Astrocyte (in vitro differentiated cells and primary cell): ENCODE results near the gene KIAA0513. TPM values are rescaled to one million over a fixed set of nuclear protein-coding genes. Genes with fewer than 3 reads are reported as not detected.
A peak's percentile ranks its signal among the peaks of the same experiment; 100 is the strongest.

Experiments used
- DNase-seq: peaks from one replicate; pipeline ENCODE4 v3.0.0-alpha.2; 2010; ENCODE audit warnings: low read depth
- FAIRE-seq: peaks from 2 replicates; lab custom pipeline; 2011; peaks lifted over from hg19 to GRCh38; lab: Jason Lieb, UNC
- H2AFZ ChIP-seq: 2 replicates; pipeline ENCODE4 v1.6.0; 2012; ENCODE audit warnings: low read depth, low read length, inconsistent platforms
- H3K27ac ChIP-seq: 2 replicates; pipeline ENCODE4 v1.5.1; 2011; ENCODE audit warnings: low read depth, low read length, inconsistent platforms
- H3K27me3 ChIP-seq: 2 replicates; pipeline ENCODE4 v1.6.0; 2011; ENCODE audit warnings: low read length, inconsistent platforms; ENCODE audit not compliant: insufficient read depth
- H3K36me3 ChIP-seq: 2 replicates; pipeline ENCODE4 v1.5.1; 2011; ENCODE audit warnings: low read length, inconsistent platforms; ENCODE audit not compliant: insufficient read depth
- H3K4me1 ChIP-seq: 2 replicates; pipeline ENCODE4 v1.5.1; 2011; ENCODE audit warnings: low read length, inconsistent platforms; ENCODE audit not compliant: insufficient read depth
- H3K4me2 ChIP-seq: 2 replicates; pipeline ENCODE4 v1.6.0; 2012; ENCODE audit warnings: low read length, inconsistent platforms
- H3K4me3 ChIP-seq: 2 replicates; pipeline ENCODE4 v1.5.1; 2011; ENCODE audit warnings: low read depth, mild to moderate bottlenecking, low read length, inconsistent platforms; ENCODE audit not compliant: insufficient read depth
- H3K79me2 ChIP-seq: 2 replicates; pipeline ENCODE4 v1.6.0; 2012; ENCODE audit warnings: mild to moderate bottlenecking, low read length, inconsistent platforms; ENCODE audit not compliant: insufficient read depth
- H3K9ac ChIP-seq: 2 replicates; pipeline ENCODE4 v1.6.0; 2012; ENCODE audit warnings: mild to moderate bottlenecking, low read length, inconsistent platforms
- H3K9me3 ChIP-seq: 2 replicates; pipeline ENCODE4 v1.5.1; 2012; ENCODE audit warnings: low read depth, mild to moderate bottlenecking, low read length, inconsistent platforms; ENCODE audit not compliant: insufficient read depth
- H4K20me1 ChIP-seq: 2 replicates; pipeline ENCODE4 v1.6.0; 2012; ENCODE audit warnings: low read length, inconsistent platforms; ENCODE audit not compliant: insufficient read depth
- H3K27ac Mint-ChIP-seq: one replicate; pipeline ENCODE4 v1.8.0; 2021; ENCODE audit warnings: mild to moderate bottlenecking, mixed read lengths; ENCODE audit not compliant: unreplicated experiment
- H3K27me3 Mint-ChIP-seq: one replicate; pipeline ENCODE4 v1.8.0; 2021; ENCODE audit warnings: low read depth, mixed read lengths; ENCODE audit not compliant: unreplicated experiment
- H3K36me3 Mint-ChIP-seq: one replicate; pipeline ENCODE4 v1.8.0; 2021; ENCODE audit warnings: low read depth, mixed read lengths; ENCODE audit not compliant: unreplicated experiment
- H3K4me1 Mint-ChIP-seq: one replicate; pipeline ENCODE4 v1.8.0; 2021; ENCODE audit warnings: low read depth, mixed read lengths; ENCODE audit not compliant: unreplicated experiment
- H3K4me3 Mint-ChIP-seq: one replicate; pipeline ENCODE4 v1.8.0; 2021; ENCODE audit warnings: mild to moderate bottlenecking, moderate library complexity, mixed read lengths; ENCODE audit not compliant: unreplicated experiment
- H3K9me3 Mint-ChIP-seq: one replicate; pipeline ENCODE4 v1.8.0; 2021; ENCODE audit warnings: mild to moderate bottlenecking, mixed read lengths; ENCODE audit not compliant: unreplicated experiment
- CTCF ChIP-seq: IDR thresholded peaks from 2 replicates; pipeline ENCODE4 v1.5.1; 2011; ENCODE audit warnings: low read depth, mild to moderate bottlenecking, inconsistent platforms, low read length, moderate library complexity; ENCODE audit not compliant: insufficient read depth
- EZH2 ChIP-seq: IDR thresholded peaks from 2 replicates; pipeline ENCODE4 v1.6.1; 2012; ENCODE audit warnings: mild to moderate bottlenecking, low read length, inconsistent platforms; ENCODE audit not compliant: insufficient read depth
- total RNA-seq: library from RNA; stranded (reverse); gene quantifications from 2 replicates; pipeline ENCODE4 v1.2.1, GENCODE V29; 2021

The KIAA0513 gene
- total RNA-seq, 1 donor from 2014 or later, result 7.5 TPM

GRCh38 chr16:85010446-85010930 is 17.1 kb upstream of the KIAA0513 start:
- DNase-seq (no peak), FAIRE-seq (no peak)
- Histone ChIP-seq H3K9ac (peak overlapping the region; percentile 96), H4K20me1 (peaks cover 24% of the 10 kb centered on the region), H3K4me3 (peak overlapping the region; percentile 80), H3K9me3 (no peaks in the 10 kb centered on the region), H3K4me1 (peaks cover 18% of the 10 kb centered on the region), H3K79me2 (peaks cover 58% of the 10 kb centered on the region), H3K36me3 (no peaks in the 10 kb centered on the region), H3K27ac (peak overlapping the region; percentile 96), H2AFZ (no peak overlapping the region), H3K4me2 (peak overlapping the region; percentile 91), H3K27me3 (no peaks in the 10 kb centered on the region)
- TF ChIP-seq CTCF (no peak), EZH2 (no peak)
- Mint-ChIP-seq H3K4me3 (peak overlapping the region; percentile 99), H3K9me3 (no peaks in the 10 kb centered on the region), H3K27me3 (no peaks in the 10 kb centered on the region), H3K4me1 (peaks cover 16% of the 10 kb centered on the region), H3K27ac (peak overlapping the region; percentile 80), H3K36me3 (no peaks in the 10 kb centered on the region)

- Mint-ChIP-seq H3K9me3 (no peaks in the 10 kb centered on the region), H3K27ac (peak within 1 kb of the TSS; percentile 99), H3K4me3 (peak within 1 kb of the TSS; percentile 99), H3K27me3 (no peaks in the 10 kb centered on the region), H3K36me3 (no peaks in the 10 kb centered on the region), H3K4me1 (peaks cover 10% of the 10 kb centered on the region)
- Histone ChIP-seq H3K36me3 (no peaks in the 10 kb centered on the region), H3K4me1 (peaks cover 12% of the 10 kb centered on the region), H3K27ac (peak within 1 kb of the TSS; percentile 96), H4K20me1 (peaks cover 24% of the 10 kb centered on the region), H3K4me2 (peak within 1 kb of the TSS; percentile 91), H3K9me3 (no peaks in the 10 kb centered on the region), H3K4me3 (peak within 1 kb of the TSS; percentile 80), H3K9ac (peak within 1 kb of the TSS; percentile 96), H2AFZ (peak within 1 kb of the TSS; percentile 80), H3K79me2 (peaks cover 51% of the 10 kb centered on the region), H3K27me3 (no peaks in the 10 kb centered on the region)
- TF ChIP-seq EZH2, result no peak
- TF ChIP-seq CTCF, result no peak
- FAIRE-seq, result no peak
- peak; percentile 71 for DNase-seq
Measured at GRCh38 chr16:85010931-85011845, 16.4 kb upstream of the KIAA0513 start, which contains the start of gene ZDHHC7. TSS of gene ZDHHC7 (minus strand) at chr16:85011535. CDS start at chr16:84990618, 20,917 bp downstream.
